Measurements from ENCODE around the gene TEX19.

DNA sequence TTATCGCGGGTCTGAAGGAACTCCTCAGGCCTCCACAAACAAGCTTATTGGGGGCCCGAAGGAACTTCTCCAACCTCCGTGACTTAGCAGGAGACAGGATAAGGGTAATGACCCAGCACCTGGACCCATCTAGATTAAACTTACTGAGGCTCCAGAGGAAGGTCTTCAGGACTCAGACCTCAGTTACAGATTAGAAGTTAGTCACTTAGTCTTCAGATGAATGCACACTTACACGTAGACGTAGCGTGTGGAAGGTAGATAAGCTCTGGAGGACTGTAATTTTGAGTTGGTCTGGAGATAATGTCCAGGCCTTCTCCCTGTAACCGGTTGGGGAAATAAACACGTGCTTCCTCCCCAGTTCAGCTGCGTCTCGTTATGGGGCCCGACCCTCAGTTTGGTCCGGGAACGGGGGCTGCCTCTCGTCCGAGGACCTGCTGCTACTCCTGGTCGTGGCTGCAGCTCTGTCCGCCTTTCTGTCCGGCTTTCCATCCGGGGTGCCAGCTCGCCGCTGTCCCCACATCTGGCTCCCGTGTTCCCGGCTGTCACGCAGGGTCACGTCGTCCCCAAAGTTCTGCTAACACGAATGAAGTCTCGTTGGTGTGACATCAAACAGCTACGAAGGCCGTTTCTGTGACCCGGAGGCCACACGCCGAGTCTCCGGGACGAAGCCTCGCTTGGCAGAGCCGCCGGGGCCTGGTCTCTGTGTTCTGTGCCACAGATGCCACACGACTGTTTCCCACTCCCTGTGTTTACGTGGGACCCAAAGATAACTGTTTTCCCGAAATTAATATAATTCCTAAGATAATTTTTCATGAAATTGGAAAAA, 13.7 kb upstream of the TEX19 start:
- TF ChIP-seq ZFP30 (CRISPR knock-in tag; IDR thresholded peaks at IDR 0.05; ENCODE audit: borderline replicate concordance) (no peak), ZNF311 (CRISPR knock-in tag; IDR thresholded peaks at IDR 0.05) (peak; percentile 64; the same call in 1 of the 2 replicates), ZNF232 (CRISPR knock-in tag; IDR thresholded peaks at IDR 0.05) (no peak)
